ENCODE data around the gene SPOCK1. TPM values are rescaled to one million over a fixed set of nuclear protein-coding genes. Genes with fewer than 3 reads are reported as not detected.

SPOCK1 gene
- polyA plus RNA-seq, 2 donors: 0.86 to 0.88 TPM

DNA sequence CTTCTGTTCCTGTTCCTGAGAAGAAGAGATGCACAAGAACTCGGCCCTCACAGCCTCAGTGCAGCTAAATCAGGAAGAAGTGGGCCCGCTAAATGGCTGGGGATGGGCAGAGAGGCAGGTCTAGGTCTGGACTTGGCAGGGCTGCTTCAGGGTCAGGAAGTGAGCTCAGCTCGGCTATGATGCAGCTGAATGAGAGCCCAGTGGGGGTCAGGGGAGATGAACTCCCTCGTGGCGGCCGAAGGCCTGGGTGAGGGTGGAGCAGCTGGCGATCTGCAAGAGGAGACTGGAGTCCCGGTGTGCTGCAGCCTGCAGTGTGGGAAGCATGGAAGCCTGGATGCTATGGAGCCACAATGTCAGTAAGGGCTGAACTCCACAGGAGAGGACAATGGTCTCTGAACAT is 466.2 kb downstream of the SPOCK1 start:
- H3K36me3 ChIP-seq (ENCODE audit: control insufficient read depth in 2 of 2, insufficient read depth in 2 of 2, low read length in 1 of 2): no peaks in the 10 kb centered on the region
- H3K4me3 ChIP-seq (ENCODE audit: low read depth in 1 of 2, low read length in 2 of 2): no peak overlapping the region
- H3K27me3 ChIP-seq (ENCODE audit: control insufficient read depth in 1 of 2, insufficient read depth in 2 of 2, low read length in 2 of 2): no peaks in the 10 kb centered on the region
- H3K4me1 ChIP-seq (ENCODE audit: control insufficient read depth in 2 of 2, insufficient read depth in 2 of 2, low read length in 1 of 2): no peaks in the 10 kb centered on the region
- no peak overlapping the region for H3K27ac ChIP-seq (ENCODE audit: low read depth in 2 of 2, low read length in 1 of 2)
- 61 to 72% methylated on average over 8 of the region's 8 CpGs for WGBS, 2 donors
- H3K9me3 ChIP-seq (ENCODE audit: control insufficient read depth in 2 of 2, insufficient read depth in 1 of 2, low read depth in 1 of 2, low read length in 1 of 2): no peaks in the 10 kb centered on the region

DNA sequence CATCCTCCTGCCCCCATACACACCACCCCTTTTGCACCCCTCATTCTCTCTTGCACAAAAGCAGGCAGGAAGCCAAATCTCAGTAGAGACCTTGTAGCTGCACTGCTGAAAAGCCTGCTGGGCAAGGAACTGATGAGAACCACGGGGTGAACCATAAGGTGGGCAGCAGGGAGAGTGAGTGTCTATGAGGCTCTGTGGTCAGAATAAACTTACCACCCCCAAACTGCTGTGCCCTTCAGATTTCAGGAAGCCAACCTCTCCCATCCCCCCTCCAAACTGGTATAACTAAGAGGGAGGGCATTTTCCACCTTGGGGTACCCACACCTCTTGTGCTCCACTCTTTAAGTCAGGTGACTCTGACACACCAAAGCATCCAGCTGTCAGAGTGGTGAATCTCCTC is 471.4 kb downstream of the SPOCK1 start:
- H3K4me1 ChIP-seq (ENCODE audit: control insufficient read depth in 2 of 2, insufficient read depth in 2 of 2, low read length in 1 of 2): no peaks in the 10 kb centered on the region
- 38 to 64% methylated on average over 1 of the region's 1 CpG for WGBS, 2 donors
- H3K9me3 ChIP-seq (ENCODE audit: control insufficient read depth in 2 of 2, insufficient read depth in 1 of 2, low read depth in 1 of 2, low read length in 1 of 2): no peaks in the 10 kb centered on the region
- H3K4me3 ChIP-seq (ENCODE audit: low read depth in 1 of 2, low read length in 2 of 2): no peak overlapping the region
- no peak overlapping the region for H3K27ac ChIP-seq (ENCODE audit: low read depth in 2 of 2, low read length in 1 of 2)
- no peaks in the 10 kb centered on the region for H3K27me3 ChIP-seq (ENCODE audit: control insufficient read depth in 1 of 2, insufficient read depth in 2 of 2, low read length in 2 of 2)
- H3K36me3 ChIP-seq (ENCODE audit: control insufficient read depth in 2 of 2, insufficient read depth in 2 of 2, low read length in 1 of 2): no peaks in the 10 kb centered on the region

DNA sequence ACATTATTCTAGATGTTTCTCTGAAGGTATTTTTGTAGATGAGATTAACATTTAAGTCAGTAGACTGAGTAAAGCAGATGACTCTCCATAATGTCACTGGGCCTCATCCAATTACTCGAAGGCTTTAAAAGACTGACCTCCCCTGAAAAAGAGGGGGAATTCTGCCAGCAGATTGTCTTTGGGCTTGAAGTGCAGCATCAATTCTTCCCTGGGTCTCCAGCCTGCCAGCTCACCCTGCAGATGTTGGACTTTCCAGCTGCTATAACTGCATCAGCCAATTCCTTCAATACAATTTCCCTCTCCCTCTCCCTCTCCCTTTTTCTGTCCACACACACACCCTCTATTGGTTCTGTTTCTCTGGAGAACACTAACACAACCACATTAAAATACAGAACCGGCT is 472.8 kb downstream of the SPOCK1 start:
- 78 to 79% methylated on average over 2 of the region's 2 CpGs for WGBS, 2 donors
- no peaks in the 10 kb centered on the region for H3K36me3 ChIP-seq (ENCODE audit: control insufficient read depth in 2 of 2, insufficient read depth in 2 of 2, low read length in 1 of 2)
- no peaks in the 10 kb centered on the region for H3K27me3 ChIP-seq (ENCODE audit: control insufficient read depth in 1 of 2, insufficient read depth in 2 of 2, low read length in 2 of 2)
- no peak overlapping the region for H3K27ac ChIP-seq (ENCODE audit: low read depth in 2 of 2, low read length in 1 of 2)
- H3K4me3 ChIP-seq (ENCODE audit: low read depth in 1 of 2, low read length in 2 of 2): no peak overlapping the region
- no peaks in the 10 kb centered on the region for H3K9me3 ChIP-seq (ENCODE audit: control insufficient read depth in 2 of 2, insufficient read depth in 1 of 2, low read depth in 1 of 2, low read length in 1 of 2)
- no peaks in the 10 kb centered on the region for H3K4me1 ChIP-seq (ENCODE audit: control insufficient read depth in 2 of 2, insufficient read depth in 2 of 2, low read length in 1 of 2)

DNA sequence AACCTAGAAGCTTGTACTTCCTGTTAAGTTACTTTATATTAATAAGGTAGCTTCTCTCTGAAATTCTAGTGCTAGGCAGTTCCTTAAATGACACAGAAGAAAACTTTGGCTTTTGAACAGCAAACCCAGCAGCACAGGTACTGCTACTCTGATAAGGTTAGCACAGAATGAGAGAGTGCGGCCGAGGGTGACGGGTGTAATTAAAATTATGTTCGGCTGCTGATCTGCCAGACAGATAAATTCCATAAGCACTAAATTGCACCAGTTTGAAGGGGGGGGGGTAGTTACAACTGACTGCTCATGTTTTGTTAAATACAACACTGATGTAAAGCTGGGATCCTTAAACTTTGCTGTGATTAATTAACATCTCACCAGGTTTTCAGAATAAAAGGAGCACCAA is 475.1 kb downstream of the SPOCK1 start:
- 53 to 62% methylated on average over 4 of the region's 4 CpGs for WGBS, 2 donors

DNA sequence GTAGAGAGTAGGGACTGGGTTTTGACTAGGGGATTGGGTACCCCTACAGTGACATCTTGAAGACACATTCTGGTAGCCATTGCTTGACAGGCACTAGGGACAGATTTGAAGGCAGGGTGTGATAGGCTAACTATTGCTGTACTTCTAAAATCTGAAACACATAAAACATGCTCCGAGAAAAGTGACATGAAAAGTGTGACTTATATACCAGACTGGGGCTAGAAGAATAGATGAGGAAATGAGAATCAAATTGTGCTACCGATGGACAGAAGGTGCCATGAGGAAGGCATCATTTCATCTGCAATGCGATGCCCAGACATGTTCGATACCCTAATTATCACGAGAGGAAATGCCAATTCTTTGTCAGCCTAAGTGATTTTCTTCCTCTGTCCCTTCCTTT is 475.8 kb downstream of the SPOCK1 start:
- Histone ChIP-seq H3K4me3 (ENCODE audit: low read depth in 1 of 2, low read length in 2 of 2) (no peak overlapping the region), H3K9me3 (ENCODE audit: control insufficient read depth in 2 of 2, insufficient read depth in 1 of 2, low read depth in 1 of 2, low read length in 1 of 2) (no peaks in the 10 kb centered on the region), H3K36me3 (ENCODE audit: control insufficient read depth in 2 of 2, insufficient read depth in 2 of 2, low read length in 1 of 2) (no peaks in the 10 kb centered on the region), H3K27ac (ENCODE audit: low read depth in 2 of 2, low read length in 1 of 2) (no peak overlapping the region), H3K27me3 (ENCODE audit: control insufficient read depth in 1 of 2, insufficient read depth in 2 of 2, low read length in 2 of 2) (no peaks in the 10 kb centered on the region), H3K4me1 (ENCODE audit: control insufficient read depth in 2 of 2, insufficient read depth in 2 of 2, low read length in 1 of 2) (no peaks in the 10 kb centered on the region)
- 77 to 90% methylated on average over 5 of the region's 5 CpGs for WGBS, 2 donors

More for the DNA sequence above, 475.1 kb downstream of the SPOCK1 start:
- no peaks in the 10 kb centered on the region for H3K27me3 ChIP-seq (ENCODE audit: control insufficient read depth in 1 of 2, insufficient read depth in 2 of 2, low read length in 2 of 2)
- no peak overlapping the region for H3K4me3 ChIP-seq (ENCODE audit: low read depth in 1 of 2, low read length in 2 of 2)
- no peak overlapping the region for H3K27ac ChIP-seq (ENCODE audit: low read depth in 2 of 2, low read length in 1 of 2)
- no peaks in the 10 kb centered on the region for H3K36me3 ChIP-seq (ENCODE audit: control insufficient read depth in 2 of 2, insufficient read depth in 2 of 2, low read length in 1 of 2)
- no peaks in the 10 kb centered on the region for H3K4me1 ChIP-seq (ENCODE audit: control insufficient read depth in 2 of 2, insufficient read depth in 2 of 2, low read length in 1 of 2)
- H3K9me3 ChIP-seq (ENCODE audit: control insufficient read depth in 2 of 2, insufficient read depth in 1 of 2, low read depth in 1 of 2, low read length in 1 of 2): no peaks in the 10 kb centered on the region

DNA sequence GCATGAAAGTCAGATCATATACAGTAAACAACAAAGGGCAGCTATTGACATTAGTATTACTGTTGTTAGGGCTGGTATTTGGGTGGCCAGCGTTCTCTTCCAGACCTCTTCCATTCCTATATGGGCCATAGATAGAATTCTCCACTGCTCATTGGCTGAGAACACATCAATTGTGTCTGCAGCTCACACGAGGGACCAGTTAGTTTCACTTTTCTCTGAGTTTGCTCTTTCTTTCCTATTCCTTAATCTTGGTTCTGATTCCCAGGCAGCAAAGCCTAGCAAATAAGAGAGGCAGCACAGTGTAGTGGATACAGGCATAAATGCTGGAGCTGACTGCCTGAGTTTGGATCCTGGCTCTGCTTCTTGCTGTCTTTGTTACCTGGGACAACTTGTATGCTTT is 476.4 kb downstream of the SPOCK1 start:
- Histone ChIP-seq H3K27ac (ENCODE audit: low read depth in 2 of 2, low read length in 1 of 2) (no peak overlapping the region), H3K4me3 (ENCODE audit: low read depth in 1 of 2, low read length in 2 of 2) (no peak overlapping the region), H3K9me3 (ENCODE audit: control insufficient read depth in 2 of 2, insufficient read depth in 1 of 2, low read depth in 1 of 2, low read length in 1 of 2) (no peaks in the 10 kb centered on the region), H3K36me3 (ENCODE audit: control insufficient read depth in 2 of 2, insufficient read depth in 2 of 2, low read length in 1 of 2) (no peaks in the 10 kb centered on the region), H3K27me3 (ENCODE audit: control insufficient read depth in 1 of 2, insufficient read depth in 2 of 2, low read length in 2 of 2) (no peaks in the 10 kb centered on the region), H3K4me1 (ENCODE audit: control insufficient read depth in 2 of 2, insufficient read depth in 2 of 2, low read length in 1 of 2) (no peaks in the 10 kb centered on the region)
- WGBS, 2 donors: 48 to 49% methylated on average over 2 of the region's 2 CpGs

DNA sequence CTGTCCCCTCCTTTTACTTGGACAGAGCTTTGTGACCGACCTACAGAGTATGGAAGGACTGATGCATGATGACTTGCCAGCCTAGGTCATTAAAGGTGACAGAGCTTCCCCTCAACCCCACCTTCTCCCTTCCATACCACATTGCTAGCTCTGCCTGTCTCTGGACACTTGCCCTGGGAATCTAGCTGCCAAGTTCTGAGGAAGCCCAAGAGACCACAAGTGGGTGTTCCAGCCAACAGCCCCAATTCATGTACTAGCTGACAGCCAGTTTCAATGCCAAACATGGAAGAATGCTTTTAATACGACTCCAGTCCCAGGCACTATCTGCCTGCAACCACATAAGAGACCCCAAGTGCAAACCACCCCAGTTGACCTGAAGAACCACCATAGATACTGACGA is 477.1 kb downstream of the SPOCK1 start:
- Histone ChIP-seq H3K27me3 (ENCODE audit: control insufficient read depth in 1 of 2, insufficient read depth in 2 of 2, low read length in 2 of 2) (no peaks in the 10 kb centered on the region), H3K9me3 (ENCODE audit: control insufficient read depth in 2 of 2, insufficient read depth in 1 of 2, low read depth in 1 of 2, low read length in 1 of 2) (no peaks in the 10 kb centered on the region), H3K27ac (ENCODE audit: low read depth in 2 of 2, low read length in 1 of 2) (no peak overlapping the region), H3K36me3 (ENCODE audit: control insufficient read depth in 2 of 2, insufficient read depth in 2 of 2, low read length in 1 of 2) (no peaks in the 10 kb centered on the region), H3K4me3 (ENCODE audit: low read depth in 1 of 2, low read length in 2 of 2) (no peak overlapping the region), H3K4me1 (ENCODE audit: control insufficient read depth in 2 of 2, insufficient read depth in 2 of 2, low read length in 1 of 2) (no peaks in the 10 kb centered on the region)
- WGBS, 2 donors: 65 to 70% methylated on average over 3 of the region's 3 CpGs

DNA sequence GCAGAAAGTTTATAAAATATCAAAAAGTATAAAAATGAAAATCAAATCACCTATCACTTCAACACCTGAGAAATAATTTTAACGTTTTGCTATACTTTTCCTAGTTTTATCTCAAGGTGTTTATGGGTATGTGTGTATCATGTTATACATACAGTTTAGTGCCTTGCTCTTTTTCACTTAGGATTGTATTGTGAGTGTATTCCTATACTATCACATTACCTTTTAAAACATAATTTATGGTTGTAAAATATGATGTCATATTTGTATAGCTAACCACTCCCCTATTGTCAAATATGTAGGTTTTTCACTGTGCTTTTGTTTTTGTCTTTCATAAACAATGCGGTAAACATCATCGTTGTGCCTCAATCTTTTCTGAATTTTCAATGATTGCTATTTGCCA is 479.9 kb downstream of the SPOCK1 start:
- no peaks in the 10 kb centered on the region for H3K9me3 ChIP-seq (ENCODE audit: control insufficient read depth in 2 of 2, insufficient read depth in 1 of 2, low read depth in 1 of 2, low read length in 1 of 2)
- WGBS, 2 donors: 79 to 85% methylated on average over 3 of the region's 3 CpGs

DNA sequence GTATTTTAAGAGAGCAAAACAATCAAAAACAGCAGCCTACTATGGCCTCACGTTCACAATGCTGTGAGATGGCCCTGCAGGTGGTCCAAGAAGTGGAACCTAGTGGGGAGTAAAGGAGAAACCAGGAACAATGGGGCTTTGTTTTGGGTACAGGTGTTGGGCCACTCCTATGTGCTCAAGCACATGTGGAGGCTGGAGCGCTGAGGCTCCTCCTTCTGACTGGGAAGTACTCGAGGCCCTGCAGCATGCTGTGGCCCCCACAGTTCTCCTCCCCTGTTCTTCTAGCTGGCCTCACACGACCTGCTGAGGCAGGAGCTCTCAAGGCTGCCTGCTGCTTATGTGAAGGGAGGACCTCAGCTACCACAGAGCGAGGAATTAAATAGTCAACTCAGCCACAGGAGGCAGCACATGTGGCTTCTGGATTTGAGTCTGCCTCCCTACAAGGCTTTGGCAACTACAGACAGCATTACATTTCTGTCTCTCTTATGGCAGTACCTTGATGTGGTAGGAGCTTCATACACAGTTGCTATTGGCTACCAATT is 482.3 kb downstream of the SPOCK1 start:
- Histone ChIP-seq H3K4me3 (ENCODE audit: low read depth in 1 of 2, low read length in 2 of 2) (no peak overlapping the region), H3K36me3 (ENCODE audit: control insufficient read depth in 2 of 2, insufficient read depth in 2 of 2, low read length in 1 of 2) (no peaks in the 10 kb centered on the region), H3K27ac (ENCODE audit: low read depth in 2 of 2, low read length in 1 of 2) (no peak overlapping the region), H3K4me1 (ENCODE audit: control insufficient read depth in 2 of 2, insufficient read depth in 2 of 2, low read length in 1 of 2) (no peaks in the 10 kb centered on the region), H3K9me3 (ENCODE audit: control insufficient read depth in 2 of 2, insufficient read depth in 1 of 2, low read depth in 1 of 2, low read length in 1 of 2) (no peaks in the 10 kb centered on the region), H3K27me3 (ENCODE audit: control insufficient read depth in 1 of 2, insufficient read depth in 2 of 2, low read length in 2 of 2) (no peaks in the 10 kb centered on the region)
- 51 to 53% methylated on average over 5 of the region's 5 CpGs for WGBS, 2 donors

More for the DNA sequence above, 479.9 kb downstream of the SPOCK1 start:
- no peaks in the 10 kb centered on the region for H3K36me3 ChIP-seq (ENCODE audit: control insufficient read depth in 2 of 2, insufficient read depth in 2 of 2, low read length in 1 of 2)
- no peaks in the 10 kb centered on the region for H3K4me1 ChIP-seq (ENCODE audit: control insufficient read depth in 2 of 2, insufficient read depth in 2 of 2, low read length in 1 of 2)
- H3K27ac ChIP-seq (ENCODE audit: low read depth in 2 of 2, low read length in 1 of 2): no peak overlapping the region
- no peaks in the 10 kb centered on the region for H3K27me3 ChIP-seq (ENCODE audit: control insufficient read depth in 1 of 2, insufficient read depth in 2 of 2, low read length in 2 of 2)
- H3K4me3 ChIP-seq (ENCODE audit: low read depth in 1 of 2, low read length in 2 of 2): no peak overlapping the region

DNA sequence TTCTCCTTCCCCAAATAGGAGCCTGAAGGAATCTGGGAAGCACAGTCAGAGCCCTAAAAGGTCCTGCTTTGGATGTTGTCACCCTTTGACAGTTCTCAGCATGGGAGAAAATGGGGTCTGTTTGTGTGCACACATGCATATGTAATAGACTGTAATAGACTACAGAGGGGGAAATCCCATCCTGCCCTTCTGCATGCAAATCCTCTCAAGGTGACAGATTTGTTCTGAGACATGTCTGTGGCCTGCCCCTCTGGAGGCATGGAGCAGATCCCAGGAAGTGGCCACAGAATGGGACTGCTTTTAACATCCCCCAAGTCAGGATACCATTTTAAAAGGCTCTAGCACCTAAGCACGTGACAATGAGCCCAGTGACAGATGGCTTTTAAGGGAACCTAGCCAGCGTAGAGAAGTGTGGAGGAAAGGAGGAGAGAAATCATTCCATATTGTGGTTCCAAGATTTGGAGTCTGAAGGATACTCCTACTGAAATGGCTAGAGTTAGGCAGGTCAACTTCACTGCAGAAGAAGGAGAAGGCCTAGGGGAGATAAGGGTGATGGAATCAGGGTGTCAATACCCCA is 483.5 kb downstream of the SPOCK1 start:
- no peak overlapping the region for H3K4me3 ChIP-seq (ENCODE audit: low read depth in 1 of 2, low read length in 2 of 2)
- WGBS, 2 donors: 70 to 82% methylated on average over 2 of the region's 2 CpGs
- no peaks in the 10 kb centered on the region for H3K9me3 ChIP-seq (ENCODE audit: control insufficient read depth in 2 of 2, insufficient read depth in 1 of 2, low read depth in 1 of 2, low read length in 1 of 2)
- no peaks in the 10 kb centered on the region for H3K4me1 ChIP-seq (ENCODE audit: control insufficient read depth in 2 of 2, insufficient read depth in 2 of 2, low read length in 1 of 2)
- no peaks in the 10 kb centered on the region for H3K27me3 ChIP-seq (ENCODE audit: control insufficient read depth in 1 of 2, insufficient read depth in 2 of 2, low read length in 2 of 2)
- no peak overlapping the region for H3K27ac ChIP-seq (ENCODE audit: low read depth in 2 of 2, low read length in 1 of 2)
- H3K36me3 ChIP-seq (ENCODE audit: control insufficient read depth in 2 of 2, insufficient read depth in 2 of 2, low read length in 1 of 2): no peaks in the 10 kb centered on the region

Measured in esophagus (tissue), 2 donors.